ENCODE results near the gene ANKRD28.
A peak's percentile ranks its signal among the peaks of the same experiment; 100 is the strongest.

Gene ANKRD28

GRCh38 chr3:15646851-15647511, 150.8 kb downstream of the ANKRD28 start:
- peak; percentile 100 for DNase-seq
- H3K4me2 ChIP-seq (ENCODE audit: low read length, poor library complexity, severe bottlenecking), result peak overlapping the region; percentile 41
- H2AK5ac ChIP-seq (ENCODE audit: low read length, severe bottlenecking), result peak overlapping the region; percentile 47
- peaks cover 17% of the 10 kb centered on the region for H3K4me1 ChIP-seq (ENCODE audit: control insufficient read depth, insufficient read depth, low read depth, low read length)
- no peak overlapping the region for H3K23ac ChIP-seq (ENCODE audit: low read length in 2 of 2)
- peak overlapping the region; percentile 19 for H4K91ac ChIP-seq (ENCODE audit: low read length)
- H3K79me1 ChIP-seq (replicated peaks; ENCODE audit: low read length, poor library complexity, severe bottlenecking), result peaks cover 4% of the 10 kb centered on the region
- no peaks in the 10 kb centered on the region for H3K27me3 ChIP-seq (ENCODE audit: control insufficient read depth in 1 of 2, insufficient read depth in 1 of 2, low read length in 2 of 2)
- no peak overlapping the region for H3K14ac ChIP-seq (ENCODE audit: low read length in 2 of 2)
- peak overlapping the region in 1 of 2 experiments; percentile 3 for H3K4me3 ChIP-seq (ENCODE audit: insufficient read depth in 1 of 2, low read depth in 1 of 2, low read length in 2 of 2)
- peak overlapping the region in 1 of 2 experiments; percentile 74 for H3K4ac ChIP-seq (ENCODE audit: low read depth in 1 of 2, low read length in 2 of 2)
- no peaks in the 10 kb centered on the region for H3K9me3 ChIP-seq (ENCODE audit: control insufficient read depth, low read length)
- peak overlapping the region; percentile 51 to 59 for H2BK12ac ChIP-seq (ENCODE audit: low read length in 2 of 2)
- H4K8ac ChIP-seq (ENCODE audit: low read length), result peak overlapping the region; percentile 78
- H2BK15ac ChIP-seq (ENCODE audit: low read depth, poor library complexity, severe bottlenecking), result no peak overlapping the region
- H2BK5ac ChIP-seq (ENCODE audit: low read depth, low read length, poor library complexity, severe bottlenecking), result peak overlapping the region; percentile 93
- peak overlapping the region; percentile 24 for H2BK120ac ChIP-seq (ENCODE audit: low read depth, low read length)
- peak overlapping the region; percentile 95 for H3K27ac ChIP-seq (ENCODE audit: low read length, poor library complexity, severe bottlenecking)
- H2AFZ ChIP-seq (ENCODE audit: low read depth, low read length), result no peak overlapping the region
- WGBS, result under 1% methylated on average over 12 of the region's 13 CpGs
- peaks cover 0 to 8% of the 10 kb centered on the region in 2 experiments for H3K36me3 ChIP-seq (ENCODE audit: control insufficient read depth in 1 of 2, insufficient read depth in 2 of 2, low read depth in 1 of 2, low read length in 2 of 2)
- H3K9ac ChIP-seq (ENCODE audit: low read length), result peak overlapping the region; percentile 81
- H3K18ac ChIP-seq (ENCODE audit: low read depth in 1 of 2, low read length in 2 of 2), result peak overlapping the region; percentile 54 to 92

GRCh38 chr3:15645740-15646501, 151.9 kb downstream of the ANKRD28 start:
- peak overlapping the region; percentile 9 to 84 for H3K4ac ChIP-seq (ENCODE audit: low read depth in 1 of 2, low read length in 2 of 2)
- H2AK5ac ChIP-seq (ENCODE audit: low read length, severe bottlenecking), result no peak overlapping the region
- H3K9ac ChIP-seq (ENCODE audit: low read length), result peak overlapping the region; percentile 81
- H3K27ac ChIP-seq (ENCODE audit: low read length, poor library complexity, severe bottlenecking), result peak overlapping the region; percentile 95
- 4% methylated on average over 18 of the region's 18 CpGs for WGBS
- H2BK5ac ChIP-seq (ENCODE audit: low read depth, low read length, poor library complexity, severe bottlenecking), result peak overlapping the region; percentile 3
- H3K23ac ChIP-seq (ENCODE audit: low read length in 2 of 2), result no peak overlapping the region
- H3K18ac ChIP-seq (ENCODE audit: low read depth in 1 of 2, low read length in 2 of 2), result peak overlapping the region in 1 of 2 experiments; percentile 80
- H2BK120ac ChIP-seq (ENCODE audit: low read depth, low read length), result peak overlapping the region; percentile 29
- no peaks in the 10 kb centered on the region for H3K27me3 ChIP-seq (ENCODE audit: control insufficient read depth in 1 of 2, insufficient read depth in 1 of 2, low read length in 2 of 2)
- H3K4me2 ChIP-seq (ENCODE audit: low read length, poor library complexity, severe bottlenecking), result peak overlapping the region; percentile 8
- peak; percentile 96 for DNase-seq
- H2AFZ ChIP-seq (ENCODE audit: low read depth, low read length), result no peak overlapping the region
- H4K8ac ChIP-seq (ENCODE audit: low read length), result peak overlapping the region; percentile 5
- H2BK15ac ChIP-seq (ENCODE audit: low read depth, poor library complexity, severe bottlenecking), result no peak overlapping the region
- peaks cover 17% of the 10 kb centered on the region for H3K4me1 ChIP-seq (ENCODE audit: control insufficient read depth, insufficient read depth, low read depth, low read length)
- peak overlapping the region in 1 of 2 experiments; percentile 3 for H3K4me3 ChIP-seq (ENCODE audit: insufficient read depth in 1 of 2, low read depth in 1 of 2, low read length in 2 of 2)
- peak overlapping the region; percentile 9 to 21 for H2BK12ac ChIP-seq (ENCODE audit: low read length in 2 of 2)
- H3K9me3 ChIP-seq (ENCODE audit: control insufficient read depth, low read length), result no peaks in the 10 kb centered on the region
- H4K91ac ChIP-seq (ENCODE audit: low read length), result no peak overlapping the region
- H3K36me3 ChIP-seq (ENCODE audit: control insufficient read depth in 1 of 2, insufficient read depth in 2 of 2, low read depth in 1 of 2, low read length in 2 of 2), result peaks cover 0 to 12% of the 10 kb centered on the region in 2 experiments
- peaks cover 4% of the 10 kb centered on the region for H3K79me1 ChIP-seq (replicated peaks; ENCODE audit: low read length, poor library complexity, severe bottlenecking)
- H3K14ac ChIP-seq (ENCODE audit: low read length in 2 of 2), result no peak overlapping the region

- WGBS, result 80% methylated on average over 6 of the region's 6 CpGs
- H3K4ac ChIP-seq (ENCODE audit: low read depth in 1 of 2, low read length in 2 of 2), result peak overlapping the region; percentile 15 to 96
Measured at GRCh38 chr3:15645246-15645645, 152.5 kb downstream of the ANKRD28 start.

GRCh38 chr3:15638891-15639262, 158.9 kb downstream of the ANKRD28 start:
- Histone ChIP-seq H3K27me3 (ENCODE audit: control insufficient read depth in 1 of 2, insufficient read depth in 1 of 2, low read length in 2 of 2) (no peaks in the 10 kb centered on the region), H3K27ac (ENCODE audit: low read length, poor library complexity, severe bottlenecking) (no peak overlapping the region), H2BK120ac (ENCODE audit: low read depth, low read length) (no peak overlapping the region), H3K4ac (ENCODE audit: low read depth in 1 of 2, low read length in 2 of 2) (no peak overlapping the region), H3K4me2 (ENCODE audit: low read length, poor library complexity, severe bottlenecking) (no peak overlapping the region), H3K9me3 (ENCODE audit: control insufficient read depth, low read length) (no peaks in the 10 kb centered on the region), H3K4me1 (ENCODE audit: control insufficient read depth, insufficient read depth, low read depth, low read length) (peaks cover 17% of the 10 kb centered on the region), H4K8ac (ENCODE audit: low read length) (no peak overlapping the region), H2AK5ac (ENCODE audit: low read length, severe bottlenecking) (no peak overlapping the region), H4K91ac (ENCODE audit: low read length) (no peak overlapping the region), H3K79me1 (replicated peaks; ENCODE audit: low read length, poor library complexity, severe bottlenecking) (peaks cover 2% of the 10 kb centered on the region), H3K9ac (ENCODE audit: low read length) (no peak overlapping the region), H3K36me3 (ENCODE audit: control insufficient read depth in 1 of 2, insufficient read depth in 2 of 2, low read depth in 1 of 2, low read length in 2 of 2) (peaks cover 0 to 4% of the 10 kb centered on the region in 2 experiments), H2BK15ac (ENCODE audit: low read depth, poor library complexity, severe bottlenecking) (no peak overlapping the region), H2BK12ac (ENCODE audit: low read length in 2 of 2) (no peak overlapping the region), H3K18ac (ENCODE audit: low read depth in 1 of 2, low read length in 2 of 2) (no peak overlapping the region), H3K14ac (ENCODE audit: low read length in 2 of 2) (no peak overlapping the region), H2AFZ (ENCODE audit: low read depth, low read length) (no peak overlapping the region), H3K23ac (ENCODE audit: low read length in 2 of 2) (no peak overlapping the region), H3K4me3 (ENCODE audit: insufficient read depth in 1 of 2, low read depth in 1 of 2, low read length in 2 of 2) (no peak overlapping the region), H2BK5ac (ENCODE audit: low read depth, low read length, poor library complexity, severe bottlenecking) (no peak overlapping the region)
- no peak for DNase-seq
- WGBS, result no CpG with 5 or more reads among the region's 1 CpG

More at GRCh38 chr3:15645246-15645645, 152.5 kb downstream of the ANKRD28 start:
- H2BK5ac ChIP-seq (ENCODE audit: low read depth, low read length, poor library complexity, severe bottlenecking), result peak overlapping the region; percentile 26
- peak overlapping the region; percentile 95 for H3K27ac ChIP-seq (ENCODE audit: low read length, poor library complexity, severe bottlenecking)
- H4K8ac ChIP-seq (ENCODE audit: low read length), result peak overlapping the region; percentile 94
- peak overlapping the region; percentile 98 for H2BK120ac ChIP-seq (ENCODE audit: low read depth, low read length)
- H3K23ac ChIP-seq (ENCODE audit: low read length in 2 of 2), result no peak overlapping the region
- no peaks in the 10 kb centered on the region for H3K9me3 ChIP-seq (ENCODE audit: control insufficient read depth, low read length)
- peak overlapping the region; percentile 81 for H3K9ac ChIP-seq (ENCODE audit: low read length)
- peaks cover 17% of the 10 kb centered on the region for H3K4me1 ChIP-seq (ENCODE audit: control insufficient read depth, insufficient read depth, low read depth, low read length)
- no peak overlapping the region for H2AFZ ChIP-seq (ENCODE audit: low read depth, low read length)
- peak overlapping the region; percentile 83 for H4K91ac ChIP-seq (ENCODE audit: low read length)
- H3K18ac ChIP-seq (ENCODE audit: low read depth in 1 of 2, low read length in 2 of 2), result peak overlapping the region; percentile 71 to 99
- peaks cover 0 to 12% of the 10 kb centered on the region in 2 experiments for H3K36me3 ChIP-seq (ENCODE audit: control insufficient read depth in 1 of 2, insufficient read depth in 2 of 2, low read depth in 1 of 2, low read length in 2 of 2)
- peaks cover 4% of the 10 kb centered on the region for H3K79me1 ChIP-seq (replicated peaks; ENCODE audit: low read length, poor library complexity, severe bottlenecking)
- peak overlapping the region; percentile 40 for H2BK15ac ChIP-seq (ENCODE audit: low read depth, poor library complexity, severe bottlenecking)
- H2AK5ac ChIP-seq (ENCODE audit: low read length, severe bottlenecking), result peak overlapping the region; percentile 40
- H3K27me3 ChIP-seq (ENCODE audit: control insufficient read depth in 1 of 2, insufficient read depth in 1 of 2, low read length in 2 of 2), result no peaks in the 10 kb centered on the region
- H3K14ac ChIP-seq (ENCODE audit: low read length in 2 of 2), result peak overlapping the region in 1 of 2 experiments; percentile 1
- DNase-seq, result peak; percentile 24
- no peak overlapping the region for H3K4me3 ChIP-seq (ENCODE audit: insufficient read depth in 1 of 2, low read depth in 1 of 2, low read length in 2 of 2)
- no peak overlapping the region for H3K4me2 ChIP-seq (ENCODE audit: low read length, poor library complexity, severe bottlenecking)
- peak overlapping the region; percentile 69 to 89 for H2BK12ac ChIP-seq (ENCODE audit: low read length in 2 of 2)

Data from mesenchymal stem cell (in vitro differentiated cells and primary cell).